ENCODE data around the gene UBTD1.
A peak's percentile ranks its signal among the peaks of the same experiment; 100 is the strongest.
"Not testable (repeated sequence)": the region's sequence is repeated elsewhere in the genome, so short reads cannot be mapped to it uniquely, and the experiment has no call there.

UBTD1 gene

DNA sequence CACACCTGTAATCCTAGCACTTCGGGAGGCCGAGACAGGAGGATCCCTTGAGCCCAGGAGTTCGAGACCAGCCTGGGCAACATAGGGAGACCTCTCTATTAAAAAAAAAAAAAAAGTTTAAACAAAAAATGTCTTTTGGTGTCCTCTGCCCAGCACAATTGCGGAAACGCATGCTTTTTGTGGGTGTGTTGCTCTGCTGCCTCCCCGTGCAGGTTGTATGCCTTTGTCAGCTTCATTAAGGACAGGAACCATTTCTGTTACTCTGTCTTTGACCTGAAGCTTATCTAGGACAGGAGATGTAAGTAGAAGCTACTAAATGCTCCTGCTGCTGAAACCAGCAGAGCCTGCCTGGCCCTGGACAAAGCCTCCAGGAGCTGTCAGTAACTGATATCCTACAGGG, 52.5 kb downstream of the UBTD1 start:
- H3K9me3 ChIP-seq (ENCODE audit: control insufficient read depth in 5 of 5, low read length in 5 of 5): no peaks in the 10 kb centered on the region
- H3K4me1 ChIP-seq (ENCODE audit: control insufficient read depth in 5 of 5, insufficient read depth in 5 of 5, low read length in 5 of 5): peaks cover 3 to 35% (median 14%) of the 10 kb centered on the region in 5 donors
- no peaks in the 10 kb centered on the region for H3K27me3 ChIP-seq (ENCODE audit: control insufficient read depth in 5 of 5, insufficient read depth in 4 of 5, low read length in 5 of 5)
- H3K9ac ChIP-seq (ENCODE audit: low read length in 5 of 5): no peak overlapping the region
- no peak overlapping the region for H3K4me3 ChIP-seq (ENCODE audit: low read depth in 1 of 5, low read length in 5 of 5)
- no peaks in the 10 kb centered on the region for H3K36me3 ChIP-seq (ENCODE audit: control insufficient read depth in 5 of 5, insufficient read depth in 5 of 5, low read length in 5 of 5)
- no peak overlapping the region for H3K27ac ChIP-seq (ENCODE audit: low read depth, low read length)

DNA sequence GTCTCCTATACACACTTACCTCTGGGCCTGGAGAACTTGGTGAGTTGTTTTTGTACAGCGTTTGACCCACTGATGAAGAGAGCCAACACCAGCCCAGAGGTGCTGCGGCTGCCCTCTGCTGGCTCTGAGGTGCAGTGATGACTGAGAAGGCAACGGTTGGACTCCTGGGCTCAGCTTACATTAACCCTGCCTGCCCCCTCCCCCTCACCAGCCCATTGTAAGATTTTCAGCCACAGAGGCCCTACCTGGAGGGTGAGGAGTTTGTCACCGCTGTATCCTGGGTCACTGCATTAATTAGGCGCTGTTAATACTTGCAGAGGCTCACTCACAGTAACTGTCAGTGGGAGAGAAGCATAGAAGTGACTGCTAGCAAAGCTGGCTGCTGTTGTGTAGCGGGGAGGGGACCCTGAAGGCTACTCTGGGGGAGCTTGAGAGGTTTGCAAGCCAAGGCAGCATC, 54.9 kb downstream of the UBTD1 start:
- H3K27ac ChIP-seq (ENCODE audit: low read depth, low read length): no peak overlapping the region
- H3K36me3 ChIP-seq (ENCODE audit: control insufficient read depth in 5 of 5, insufficient read depth in 5 of 5, low read length in 5 of 5): no peaks in the 10 kb centered on the region
- no peaks in the 10 kb centered on the region for H3K27me3 ChIP-seq (ENCODE audit: control insufficient read depth in 5 of 5, insufficient read depth in 4 of 5, low read length in 5 of 5)
- H3K4me3 ChIP-seq (ENCODE audit: low read depth in 1 of 5, low read length in 5 of 5): peak overlapping the region in 1 of 5 donors; percentile 9
- H3K9me3 ChIP-seq (ENCODE audit: control insufficient read depth in 5 of 5, low read length in 5 of 5): no peaks in the 10 kb centered on the region
- H3K4me1 ChIP-seq (ENCODE audit: control insufficient read depth in 5 of 5, insufficient read depth in 5 of 5, low read length in 5 of 5): peaks cover 2 to 17% (median 9%) of the 10 kb centered on the region in 5 donors
- no peak overlapping the region for H3K9ac ChIP-seq (ENCODE audit: low read length in 5 of 5)

DNA sequence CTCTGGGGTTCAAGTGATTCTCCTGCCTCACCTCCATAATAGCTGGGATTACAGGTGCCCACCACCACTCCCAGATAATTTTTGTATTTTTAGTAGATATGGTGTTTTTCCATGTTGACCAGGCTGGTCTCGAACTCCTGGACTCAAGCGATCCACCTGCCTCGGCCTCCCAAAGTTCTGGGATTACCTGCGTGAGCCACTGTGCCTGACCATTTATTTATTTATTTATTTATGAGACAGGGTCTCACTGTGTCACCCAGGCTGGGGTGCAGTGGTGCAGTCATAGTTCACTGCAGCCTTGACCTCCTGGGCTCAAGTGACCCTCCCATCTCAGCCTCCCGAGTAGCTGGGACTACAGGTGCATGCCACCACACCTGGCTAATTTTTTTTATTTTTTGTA, 55.6 kb downstream of the UBTD1 start:
- H3K9ac ChIP-seq (ENCODE audit: low read length in 5 of 5); H3K4me3 ChIP-seq (ENCODE audit: low read depth in 1 of 5, low read length in 5 of 5); H3K27me3 ChIP-seq (ENCODE audit: control insufficient read depth in 5 of 5, insufficient read depth in 4 of 5, low read length in 5 of 5); H3K9me3 ChIP-seq (ENCODE audit: control insufficient read depth in 5 of 5, low read length in 5 of 5); H3K27ac ChIP-seq (ENCODE audit: low read depth, low read length); H3K36me3 ChIP-seq (ENCODE audit: control insufficient read depth in 5 of 5, insufficient read depth in 5 of 5, low read length in 5 of 5): not testable (repeated sequence)
- H3K4me1 ChIP-seq (ENCODE audit: control insufficient read depth in 5 of 5, insufficient read depth in 5 of 5, low read length in 5 of 5): peaks cover 2 to 17% (median 9%) of the 10 kb centered on the region in 5 donors

DNA sequence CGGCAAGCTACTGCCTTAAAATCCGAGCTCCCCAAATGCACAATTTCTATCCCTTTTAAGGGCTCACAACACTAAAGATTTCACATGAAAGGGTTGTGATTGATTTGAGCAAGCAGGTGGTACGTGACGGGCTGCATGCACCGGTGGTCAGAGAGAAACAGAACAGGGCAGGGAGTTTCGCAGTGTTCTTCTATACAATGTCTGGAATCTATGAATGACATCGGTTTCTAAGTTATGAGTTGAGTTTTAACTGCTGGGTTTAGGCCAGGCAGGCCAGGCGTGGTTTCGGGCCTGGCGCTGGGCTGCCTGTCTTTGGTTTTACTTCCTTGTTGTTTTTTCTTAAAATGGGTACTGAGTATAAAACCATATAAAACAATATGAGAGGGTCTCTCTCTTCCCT, 56.8 kb downstream of the UBTD1 start:
- H3K4me1 ChIP-seq (ENCODE audit: control insufficient read depth in 5 of 5, insufficient read depth in 5 of 5, low read length in 5 of 5): peaks cover 2 to 10% (median 6%) of the 10 kb centered on the region in 5 donors
- H3K27ac ChIP-seq (ENCODE audit: low read depth, low read length); H3K36me3 ChIP-seq (ENCODE audit: control insufficient read depth in 5 of 5, insufficient read depth in 5 of 5, low read length in 5 of 5): not testable (repeated sequence)

DNA sequence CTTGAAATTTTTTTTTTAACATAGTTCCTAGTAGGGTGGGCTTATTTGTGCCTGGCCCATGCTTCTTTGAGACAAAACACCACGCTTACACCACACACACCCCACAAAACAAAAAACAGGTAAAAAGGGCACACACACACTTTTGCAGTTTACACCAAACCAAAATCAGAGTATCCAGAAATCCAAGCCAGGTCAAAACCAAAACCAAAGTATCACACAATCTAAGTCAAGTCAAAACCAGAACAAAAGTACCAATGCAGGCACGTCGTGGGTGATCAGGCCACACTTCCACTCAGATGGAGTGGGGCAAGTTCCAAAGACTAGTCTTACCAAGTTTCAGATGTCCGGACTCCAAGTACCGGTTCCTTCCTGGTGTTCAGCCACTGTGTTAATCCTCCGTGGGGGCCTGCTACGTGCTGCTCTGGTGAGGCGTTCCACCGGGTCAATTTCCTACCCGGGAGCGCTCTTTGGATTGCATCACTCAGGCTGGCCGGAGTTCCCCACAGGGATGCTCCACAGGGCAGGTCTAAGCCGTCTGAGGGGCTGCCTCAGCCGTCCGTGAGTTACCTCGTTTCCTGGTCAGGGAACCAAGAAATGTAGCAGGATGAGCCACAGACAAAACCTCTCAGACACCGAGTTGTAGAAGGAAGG, 62.1 kb downstream of the UBTD1 start:
- not testable (repeated sequence) for H3K36me3 ChIP-seq (ENCODE audit: control insufficient read depth in 5 of 5, insufficient read depth in 5 of 5, low read length in 5 of 5); H3K27me3 ChIP-seq (ENCODE audit: control insufficient read depth in 5 of 5, insufficient read depth in 4 of 5, low read length in 5 of 5); H3K4me1 ChIP-seq (ENCODE audit: control insufficient read depth in 5 of 5, insufficient read depth in 5 of 5, low read length in 5 of 5); H3K9me3 ChIP-seq (ENCODE audit: control insufficient read depth in 5 of 5, low read length in 5 of 5); H3K9ac ChIP-seq (ENCODE audit: low read length in 5 of 5)
- H3K27ac ChIP-seq (ENCODE audit: low read depth, low read length): peak overlapping the region; percentile 41
- H3K4me3 ChIP-seq (ENCODE audit: low read depth in 1 of 5, low read length in 5 of 5): peak overlapping the region in 4 of 5 donors; percentile 37 to 64 (median 57)

More for the DNA sequence above, 56.8 kb downstream of the UBTD1 start:
- not testable (repeated sequence) for H3K27me3 ChIP-seq (ENCODE audit: control insufficient read depth in 5 of 5, insufficient read depth in 4 of 5, low read length in 5 of 5); H3K4me3 ChIP-seq (ENCODE audit: low read depth in 1 of 5, low read length in 5 of 5); H3K9ac ChIP-seq (ENCODE audit: low read length in 5 of 5); H3K9me3 ChIP-seq (ENCODE audit: control insufficient read depth in 5 of 5, low read length in 5 of 5)

DNA sequence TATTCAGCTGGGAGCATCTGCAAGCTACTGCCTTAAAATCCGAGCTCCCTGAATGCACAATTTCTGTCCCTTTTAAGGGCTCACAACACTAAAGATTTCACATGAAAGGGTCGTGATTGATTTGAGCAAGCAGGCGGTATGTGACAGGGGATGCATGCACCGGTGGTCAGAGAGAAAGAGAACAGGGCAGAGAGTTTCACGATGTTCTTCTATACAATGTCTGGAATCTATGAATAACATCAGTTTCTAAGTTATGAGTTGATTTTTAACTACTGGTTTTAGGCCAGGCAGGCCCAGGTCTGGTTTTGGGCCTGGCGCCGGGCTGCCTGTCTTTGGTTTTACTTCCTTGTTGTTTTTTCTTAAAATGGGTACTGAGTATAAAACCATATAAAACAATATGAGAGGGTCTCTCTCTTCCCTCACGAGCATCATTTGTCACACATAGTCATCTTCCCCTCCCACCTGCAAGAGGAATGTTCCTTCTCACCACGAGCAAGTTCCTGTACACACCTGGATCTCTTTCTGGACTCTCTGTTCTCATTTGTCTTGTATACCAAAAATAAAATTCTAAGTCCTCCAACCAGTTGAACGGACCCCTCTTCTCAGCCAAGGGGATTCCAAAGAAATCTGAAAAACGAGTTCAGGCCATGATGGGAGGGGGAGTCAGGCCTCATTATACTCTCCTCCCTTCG, 62.8 kb downstream of the UBTD1 start:
- not testable (repeated sequence) for H3K36me3 ChIP-seq (ENCODE audit: control insufficient read depth in 5 of 5, insufficient read depth in 5 of 5, low read length in 5 of 5); H3K9ac ChIP-seq (ENCODE audit: low read length in 5 of 5); H3K9me3 ChIP-seq (ENCODE audit: control insufficient read depth in 5 of 5, low read length in 5 of 5); H3K27ac ChIP-seq (ENCODE audit: low read depth, low read length); H3K27me3 ChIP-seq (ENCODE audit: control insufficient read depth in 5 of 5, insufficient read depth in 4 of 5, low read length in 5 of 5); H3K4me1 ChIP-seq (ENCODE audit: control insufficient read depth in 5 of 5, insufficient read depth in 5 of 5, low read length in 5 of 5)
- H3K4me3 ChIP-seq (ENCODE audit: low read depth in 1 of 5, low read length in 5 of 5): peak overlapping the region in 3 of 5 donors; percentile 37 to 64 (median 53)

DNA sequence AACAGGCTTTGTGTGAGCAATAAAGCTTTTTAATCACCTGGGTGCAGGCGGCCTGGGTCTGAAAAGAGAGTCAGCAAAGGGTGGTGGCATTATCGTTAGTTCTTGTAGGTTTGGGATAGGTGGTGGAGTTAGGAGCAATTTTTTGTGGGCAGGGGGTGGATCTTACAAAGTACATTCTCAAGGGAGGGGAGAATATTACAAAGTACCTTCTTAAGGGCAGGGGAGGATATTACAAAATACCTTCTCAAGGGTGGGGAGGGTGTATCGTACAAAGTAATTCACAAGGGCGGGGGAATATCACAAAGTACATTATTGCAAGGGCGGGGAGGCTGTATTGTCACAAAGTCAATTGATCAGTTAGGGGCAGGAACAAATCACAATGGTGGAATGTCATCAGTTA, 63.6 kb downstream of the UBTD1 start:
- H3K4me3 ChIP-seq (ENCODE audit: low read depth in 1 of 5, low read length in 5 of 5); H3K27ac ChIP-seq (ENCODE audit: low read depth, low read length); H3K4me1 ChIP-seq (ENCODE audit: control insufficient read depth in 5 of 5, insufficient read depth in 5 of 5, low read length in 5 of 5); H3K36me3 ChIP-seq (ENCODE audit: control insufficient read depth in 5 of 5, insufficient read depth in 5 of 5, low read length in 5 of 5); H3K9ac ChIP-seq (ENCODE audit: low read length in 5 of 5); H3K9me3 ChIP-seq (ENCODE audit: control insufficient read depth in 5 of 5, low read length in 5 of 5); H3K27me3 ChIP-seq (ENCODE audit: control insufficient read depth in 5 of 5, insufficient read depth in 4 of 5, low read length in 5 of 5): not testable (repeated sequence)

DNA sequence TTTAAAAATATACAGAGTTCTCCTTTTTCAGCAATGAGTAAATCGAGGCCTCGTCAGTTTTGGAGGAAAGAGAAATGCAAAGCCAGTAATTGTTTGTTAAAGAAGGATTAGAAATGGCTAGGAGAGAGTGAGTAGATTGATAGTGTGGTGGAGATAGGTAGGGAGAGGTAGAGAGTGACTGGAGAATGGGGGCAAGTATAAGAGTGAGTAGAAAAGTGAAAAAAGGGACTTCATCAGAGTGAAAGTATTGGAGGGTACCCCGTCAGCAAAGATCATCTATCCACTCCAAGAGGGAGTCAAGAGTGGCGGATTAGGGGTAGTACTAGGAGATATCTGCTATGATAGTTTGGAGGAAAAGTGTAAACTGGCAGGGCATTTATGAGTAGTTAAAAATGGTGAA, 64.6 kb downstream of the UBTD1 start:
- Histone ChIP-seq H3K36me3 (ENCODE audit: control insufficient read depth in 5 of 5, insufficient read depth in 5 of 5, low read length in 5 of 5) (peaks cover 0 to 6% (median 5%) of the 10 kb centered on the region in 5 donors), H3K27ac (ENCODE audit: low read depth, low read length) (no peak overlapping the region), H3K27me3 (ENCODE audit: control insufficient read depth in 5 of 5, insufficient read depth in 4 of 5, low read length in 5 of 5) (no peaks in the 10 kb centered on the region), H3K4me1 (ENCODE audit: control insufficient read depth in 5 of 5, insufficient read depth in 5 of 5, low read length in 5 of 5) (peaks cover 0 to 6% (median 2%) of the 10 kb centered on the region in 5 donors), H3K4me3 (ENCODE audit: low read depth in 1 of 5, low read length in 5 of 5) (no peak overlapping the region), H3K9me3 (ENCODE audit: control insufficient read depth in 5 of 5, low read length in 5 of 5) (no peaks in the 10 kb centered on the region), H3K9ac (ENCODE audit: low read length in 5 of 5) (no peak overlapping the region)

DNA sequence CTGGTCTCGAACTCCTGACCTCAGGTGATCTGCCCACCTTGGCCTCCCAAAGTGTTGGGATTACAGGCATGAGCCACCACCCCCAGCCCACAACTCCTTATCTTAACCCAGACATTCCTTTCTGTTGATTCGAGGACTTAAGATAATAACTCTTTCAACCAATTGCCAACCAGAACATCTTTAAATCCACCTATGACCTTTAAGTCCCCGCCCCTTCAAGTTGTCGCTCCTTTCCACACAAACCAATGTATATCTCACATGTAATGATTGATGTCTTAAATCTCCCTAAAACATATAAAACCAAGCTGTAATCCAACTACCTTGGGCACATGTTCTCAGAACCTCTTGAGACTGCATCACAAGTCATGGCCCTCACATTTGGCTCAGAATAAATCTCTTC, 66.1 kb downstream of the UBTD1 start:
- no peak overlapping the region for H3K9ac ChIP-seq (ENCODE audit: low read length in 5 of 5)
- H3K36me3 ChIP-seq (ENCODE audit: control insufficient read depth in 5 of 5, insufficient read depth in 5 of 5, low read length in 5 of 5): peaks cover 3 to 18% (median 16%) of the 10 kb centered on the region in 5 donors
- H3K4me3 ChIP-seq (ENCODE audit: low read depth in 1 of 5, low read length in 5 of 5): no peak overlapping the region
- H3K27ac ChIP-seq (ENCODE audit: low read depth, low read length): no peak overlapping the region
- H3K27me3 ChIP-seq (ENCODE audit: control insufficient read depth in 5 of 5, insufficient read depth in 4 of 5, low read length in 5 of 5): no peaks in the 10 kb centered on the region
- no peaks in the 10 kb centered on the region for H3K9me3 ChIP-seq (ENCODE audit: control insufficient read depth in 5 of 5, low read length in 5 of 5)
- H3K4me1 ChIP-seq (ENCODE audit: control insufficient read depth in 5 of 5, insufficient read depth in 5 of 5, low read length in 5 of 5): peaks cover 0 to 6% (median 2%) of the 10 kb centered on the region in 5 donors

DNA sequence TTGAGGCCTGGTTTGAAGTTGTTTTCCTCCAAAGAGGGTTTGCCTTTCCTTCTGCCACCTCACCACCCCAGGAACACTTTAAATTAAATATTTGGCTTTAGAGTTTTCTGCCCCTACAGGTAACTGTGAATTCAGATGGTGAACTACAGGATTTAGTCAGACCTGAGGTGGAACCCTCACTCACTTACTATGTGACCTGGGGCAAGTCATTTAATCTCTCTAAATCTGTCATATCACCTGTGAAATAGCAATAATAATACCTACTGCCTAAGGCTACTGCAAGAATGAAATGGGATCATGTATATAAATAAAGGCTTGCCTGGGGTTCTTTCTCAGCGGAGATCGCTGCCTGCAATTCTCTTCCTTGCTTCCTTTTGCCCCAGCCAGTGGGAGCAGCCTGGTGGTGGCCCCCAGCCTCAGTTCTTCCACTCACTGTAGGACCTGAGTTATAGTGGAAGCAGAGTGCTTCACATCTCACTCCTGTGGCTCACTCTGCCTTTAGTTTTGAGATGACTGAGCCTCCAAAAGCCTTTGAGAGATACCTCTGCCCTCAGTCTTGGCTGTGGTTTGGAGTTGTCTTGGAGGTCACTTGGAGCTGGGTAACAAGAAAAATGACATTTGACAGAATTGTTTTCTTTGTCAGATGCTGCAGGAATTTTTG, 67.7 kb downstream of the UBTD1 start:
- Histone ChIP-seq H3K9me3 (ENCODE audit: control insufficient read depth in 5 of 5, low read length in 5 of 5) (no peaks in the 10 kb centered on the region), H3K9ac (ENCODE audit: low read length in 5 of 5) (no peak overlapping the region), H3K27me3 (ENCODE audit: control insufficient read depth in 5 of 5, insufficient read depth in 4 of 5, low read length in 5 of 5) (no peaks in the 10 kb centered on the region), H3K36me3 (ENCODE audit: control insufficient read depth in 5 of 5, insufficient read depth in 5 of 5, low read length in 5 of 5) (peaks cover 3 to 35% (median 32%) of the 10 kb centered on the region in 5 donors), H3K4me1 (ENCODE audit: control insufficient read depth in 5 of 5, insufficient read depth in 5 of 5, low read length in 5 of 5) (peaks cover 0 to 6% (median 2%) of the 10 kb centered on the region in 5 donors), H3K4me3 (ENCODE audit: low read depth in 1 of 5, low read length in 5 of 5) (no peak overlapping the region), H3K27ac (ENCODE audit: low read depth, low read length) (no peak overlapping the region)

Measured in subcutaneous abdominal adipose tissue (tissue), 5 donors.